HepG2 (cell line): Measurements from ENCODE around the gene DNASE1. TPM values are rescaled to one million over a fixed set of nuclear protein-coding genes. Genes with fewer than 3 reads are reported as not detected.

Experiments used
- GTF3A ChIP-seq: sonication (generic); formaldehyde crosslinking; conservative IDR thresholded peaks from 2 replicates; pipeline ENCODE4 v1.4.0; 2020; ENCODE audit warnings: mild to moderate bottlenecking, missing genetic modification reagents
- HNRNPUL1 ChIP-seq: fragments of 200-400 bp; formaldehyde crosslinking; IDR thresholded peaks from 2 replicates; pipeline ENCODE4 v1.6.1; 2017; ENCODE audit warnings: low read depth, mild to moderate bottlenecking, low read length, moderate library complexity
- IKZF4 ChIP-seq: sonication (generic); formaldehyde crosslinking; IDR thresholded peaks from 2 replicates; pipeline ENCODE4 v1.5.1; 2020; ENCODE audit warnings: borderline replicate concordance, mild to moderate bottlenecking, low read depth, missing genetic modification reagents; ENCODE audit errors: not compliant biosample characterization
- LCORL ChIP-seq, 2 experiments: fragments of 450-650 bp in 1 of 2; sonication (generic) in 1 of 2; formaldehyde crosslinking in 1 of 2; IDR thresholded peaks; 2 replicates each; pipeline versions ENCODE4 v1.5.0 to v1.6.1; 2017 to 2020; ENCODE audit warnings: antibody characterized with exemption in 1 of 2, missing genetic modification reagents in 1 of 2
- MEIS1 ChIP-seq: sonication (generic); formaldehyde crosslinking; IDR thresholded peaks from 2 replicates; pipeline ENCODE4 v1.9.0; 2021; ENCODE audit warnings: mild to moderate bottlenecking, missing genetic modification reagents, moderate library complexity, borderline replicate concordance
- MEIS2 ChIP-seq: sonication (generic); formaldehyde crosslinking; IDR thresholded peaks from 2 replicates; pipeline ENCODE4 v1.9.0; 2021; ENCODE audit warnings: mild to moderate bottlenecking, missing genetic modification reagents
- MXD4 ChIP-seq: IDR thresholded peaks from 2 replicates; pipeline ENCODE4 v1.6.1; 2016; ENCODE audit warnings: mild to moderate bottlenecking, missing biosample characterization, missing genetic modification reagents
- PBX3 ChIP-seq: sonication (generic); formaldehyde crosslinking; IDR thresholded peaks from 2 replicates; pipeline ENCODE4 v1.8.1; 2023; ENCODE audit warnings: missing genetic modification reagents, inconsistent platforms, borderline replicate concordance
- PPARG ChIP-seq: conservative IDR thresholded peaks from 2 replicates; pipeline ENCODE4 v1.6.1; 2016; ENCODE audit warnings: missing biosample characterization, missing genetic modification reagents
- REXO4 ChIP-seq: sonication (generic); formaldehyde crosslinking; IDR thresholded peaks from 2 replicates; pipeline ENCODE4 v1.8.0; 2022; ENCODE audit warnings: missing genetic modification reagents, mild to moderate bottlenecking, borderline replicate concordance
- RFXAP ChIP-seq: sonication (generic); formaldehyde crosslinking; IDR thresholded peaks from 2 replicates; pipeline ENCODE4 v1.4.0; 2020; ENCODE audit warnings: missing genetic modification reagents, borderline replicate concordance
- SAFB2 ChIP-seq: sonication (generic); formaldehyde crosslinking; IDR thresholded peaks from 2 replicates; pipeline ENCODE4 v1.5.1; 2020; ENCODE audit warnings: missing genetic modification reagents, low read depth, mild to moderate bottlenecking, borderline replicate concordance
- SKIL ChIP-seq: sonication (generic); formaldehyde crosslinking; IDR thresholded peaks from 2 replicates; pipeline ENCODE4 v1.8.0; 2022; ENCODE audit warnings: missing genetic modification reagents, mild to moderate bottlenecking, moderate library complexity, borderline replicate concordance
- SMARCC2 ChIP-seq: fragments of 450-650 bp; IDR thresholded peaks from 2 replicates; pipeline ENCODE4 v1.6.1; 2017; ENCODE audit warnings: antibody characterized with exemption, mild to moderate bottlenecking
- ZBTB4 ChIP-seq: sonication (generic); formaldehyde crosslinking; IDR thresholded peaks from 2 replicates; pipeline ENCODE4 v1.4.0; 2020; ENCODE audit warnings: missing genetic modification reagents, mild to moderate bottlenecking, borderline replicate concordance
- ZBTB42 ChIP-seq: sonication (generic); formaldehyde crosslinking; IDR thresholded peaks from 2 replicates; pipeline ENCODE4 v1.5.0; 2020; ENCODE audit warnings: mild to moderate bottlenecking, missing genetic modification reagents
- ZFX ChIP-seq: sonication (generic); formaldehyde crosslinking; IDR thresholded peaks from 2 replicates; pipeline ENCODE4 v1.4.0; 2020; ENCODE audit warnings: mild to moderate bottlenecking, low read depth, missing genetic modification reagents, moderate library complexity
- ZMYM4 ChIP-seq: sonication (generic); formaldehyde crosslinking; IDR thresholded peaks from 2 replicates; pipeline ENCODE4 v1.8.1; 2023; ENCODE audit warnings: mild to moderate bottlenecking, missing genetic modification reagents
- ZNF329 ChIP-seq: sonication (generic); formaldehyde crosslinking; IDR thresholded peaks from 2 replicates; pipeline ENCODE4 v1.9.0; 2021; ENCODE audit warnings: low read depth, mild to moderate bottlenecking, missing genetic modification reagents
- ZNF556 ChIP-seq: sonication (generic); formaldehyde crosslinking; IDR thresholded peaks from 2 replicates; pipeline ENCODE4 v1.4.0; 2020; ENCODE audit warnings: mild to moderate bottlenecking, missing genetic modification reagents, borderline replicate concordance
- ZNF724P ChIP-seq: sonication (generic); formaldehyde crosslinking; IDR thresholded peaks from 2 replicates; pipeline ENCODE4 v1.8.0; 2022; ENCODE audit warnings: missing genetic modification reagents, borderline replicate concordance
- ZNF800 ChIP-seq: sonication (generic); formaldehyde crosslinking; IDR thresholded peaks from 2 replicates; pipeline ENCODE4 v1.4.0; 2020; ENCODE audit warnings: missing genetic modification reagents
- polyA plus RNA-seq, 8 experiments: library from polyadenylated mRNA; depleted of rRNA in 3 of 8; stranded (reverse) in 7 of 8; unstranded in 1 of 8; fragments of >200 nt; fragmentation: Illumina TruSeq in 4 of 8; extraction: Trizol in 4 of 8; gene quantifications; 2 replicates each; pipeline versions ENCODE4 v1.2.1 to v1.2.3, GENCODE V29; 2011 to 2016; ENCODE audit warnings: low read depth in 4 of 8, missing spikeins in 1 of 8, mixed read lengths in 1 of 8; ENCODE audit not compliant: insufficient read depth in 1 of 8
- total RNA-seq, 5 experiments: library from RNA; depleted of rRNA; stranded (reverse); fragments of >200 nt; fragmentation: Illumina TruSeq; extraction: Trizol; gene quantifications; 2 replicates each; pipeline ENCODE4 v1.2.3, GENCODE V29; 2016; ENCODE audit warnings: low read depth in 1 of 5

Gene DNASE1
- total and polyA plus RNA-seq, 2 of the 13 experiments (the other 11 are each of a cell fraction or from before 2014, with no cell fraction given), result 7.1 to 11.1 TPM

- TF ChIP-seq ZBTB42 (CRISPR knock-in tag) (no peak), ZBTB4 (CRISPR knock-in tag) (peak; percentile 89; the same call in 1 of the 2 replicates), ZNF329 (CRISPR knock-in tag) (no peak), MEIS2 (no peak), PBX3 (no peak), MEIS1 (CRISPR knock-in tag) (no peak), LCORL (IDR thresholded peaks at IDR 0.05) (no peak), LCORL (CRISPR knock-in tag; IDR thresholded peaks at IDR 0.05) (no peak), ZNF724P (CRISPR knock-in tag) (no peak), PPARG (CRISPR knock-in tag) (no peak), SAFB2 (CRISPR knock-in tag) (no peak), HNRNPUL1 (no peak), SMARCC2 (no peak), ZNF556 (CRISPR knock-in tag) (no peak), MXD4 (CRISPR knock-in tag) (no peak), GTF3A (CRISPR knock-in tag) (no peak), RFXAP (CRISPR knock-in tag) (peak; percentile 32; the same call in 1 of the 2 replicates), ZNF800 (0 out of 2 replicates have a peak, but pooled peaks have one; percentile 53), ZMYM4 (CRISPR knock-in tag) (no peak; the same call in 1 of the 2 replicates), IKZF4 (no peak), REXO4 (CRISPR knock-in tag) (no peak), ZFX (CRISPR knock-in tag) (no peak), SKIL (CRISPR knock-in tag) (no peak)
These were observed 36.0 kb downstream of the DNASE1 start (continued) for GRCh38 chr16:3690470-3690928.
